ENCODE measurements around the gene ANKRD17. TPM values are rescaled to one million over a fixed set of nuclear protein-coding genes. Genes with fewer than 3 reads are reported as not detected.
"Not testable (repeated sequence)": the region's sequence is repeated elsewhere in the genome, so short reads cannot be mapped to it uniquely, and the experiment has no call there.

ANKRD17 gene
- polyA plus RNA-seq, 2 donors, result 9.6 to 14.8 TPM

DNA sequence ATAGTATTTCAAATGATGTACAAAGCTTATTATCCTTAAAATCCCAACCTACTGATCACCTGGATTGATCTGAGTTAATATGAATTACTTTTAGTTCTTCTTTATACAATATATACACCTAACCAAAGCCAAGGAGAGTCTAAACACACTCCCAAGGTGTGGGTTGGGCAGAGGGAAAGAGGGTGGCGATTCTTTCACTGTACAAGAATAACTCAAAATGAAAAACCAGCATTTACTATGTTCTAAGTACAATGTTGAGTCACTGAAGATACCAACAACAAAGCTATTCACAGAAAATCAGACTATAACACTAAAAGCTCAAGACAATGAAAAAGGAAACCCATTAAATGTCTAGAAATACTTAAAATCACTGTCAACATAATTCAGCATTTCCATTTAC lies 46.6 kb downstream of the ANKRD17 start:
- no peaks in the 10 kb centered on the region for H3K9me3 ChIP-seq (ENCODE audit: control insufficient read depth in 2 of 2, insufficient read depth in 1 of 2, low read depth in 1 of 2, low read length in 1 of 2)
- no peaks in the 10 kb centered on the region for H3K36me3 ChIP-seq (ENCODE audit: control insufficient read depth in 2 of 2, insufficient read depth in 2 of 2, low read length in 1 of 2)
- no peaks in the 10 kb centered on the region for H3K4me1 ChIP-seq (ENCODE audit: control insufficient read depth in 2 of 2, insufficient read depth in 2 of 2, low read length in 1 of 2)
- 79 to 86% methylated on average over 1 of the region's 1 CpG for WGBS, 2 donors
- H3K4me3 ChIP-seq (ENCODE audit: low read depth in 1 of 2, low read length in 2 of 2), result no peak overlapping the region
- H3K27ac ChIP-seq (ENCODE audit: low read depth in 2 of 2, low read length in 1 of 2), result no peak overlapping the region
- H3K27me3 ChIP-seq (ENCODE audit: control insufficient read depth in 1 of 2, insufficient read depth in 2 of 2, low read length in 2 of 2), result no peaks in the 10 kb centered on the region

GRCh38 chr4:73208376-73208775 lies 50.2 kb downstream of the ANKRD17 start:
- H3K36me3 ChIP-seq (ENCODE audit: control insufficient read depth in 2 of 2, insufficient read depth in 2 of 2, low read length in 1 of 2), result no peaks in the 10 kb centered on the region
- H3K9me3 ChIP-seq (ENCODE audit: control insufficient read depth in 2 of 2, insufficient read depth in 1 of 2, low read depth in 1 of 2, low read length in 1 of 2), result no peaks in the 10 kb centered on the region
- no peaks in the 10 kb centered on the region for H3K27me3 ChIP-seq (ENCODE audit: control insufficient read depth in 1 of 2, insufficient read depth in 2 of 2, low read length in 2 of 2)
- no peaks in the 10 kb centered on the region for H3K4me1 ChIP-seq (ENCODE audit: control insufficient read depth in 2 of 2, insufficient read depth in 2 of 2, low read length in 1 of 2)
- no peak overlapping the region for H3K27ac ChIP-seq (ENCODE audit: low read depth in 2 of 2, low read length in 1 of 2)
- H3K4me3 ChIP-seq (ENCODE audit: low read depth in 1 of 2, low read length in 2 of 2), result no peak overlapping the region

DNA sequence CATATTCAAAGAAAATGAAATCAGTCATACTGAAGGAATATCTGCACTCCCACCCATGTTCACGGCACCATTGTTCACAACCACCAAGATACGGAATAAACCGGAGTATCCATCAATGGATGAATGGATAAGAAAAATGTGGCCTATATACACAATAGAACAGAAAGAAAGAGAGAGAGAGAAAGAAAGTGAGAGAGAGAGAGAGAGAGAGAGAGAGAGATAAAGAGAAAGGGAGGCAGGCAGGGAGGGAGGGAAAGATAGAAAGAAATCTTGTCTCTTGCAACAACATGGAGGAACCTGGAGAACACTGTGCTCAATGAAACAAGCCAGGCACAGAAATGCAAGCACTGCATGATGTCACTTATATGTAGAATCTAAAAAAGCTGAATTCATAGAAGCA lies 52.4 kb downstream of the ANKRD17 start:
- Histone ChIP-seq H3K4me3 (ENCODE audit: low read depth in 1 of 2, low read length in 2 of 2) (no peak overlapping the region), H3K9me3 (ENCODE audit: control insufficient read depth in 2 of 2, insufficient read depth in 1 of 2, low read depth in 1 of 2, low read length in 1 of 2) (no peaks in the 10 kb centered on the region), H3K36me3 (ENCODE audit: control insufficient read depth in 2 of 2, insufficient read depth in 2 of 2, low read length in 1 of 2) (no peaks in the 10 kb centered on the region), H3K4me1 (ENCODE audit: control insufficient read depth in 2 of 2, insufficient read depth in 2 of 2, low read length in 1 of 2) (no peaks in the 10 kb centered on the region), H3K27ac (ENCODE audit: low read depth in 2 of 2, low read length in 1 of 2) (no peak overlapping the region), H3K27me3 (ENCODE audit: control insufficient read depth in 1 of 2, insufficient read depth in 2 of 2, low read length in 2 of 2) (no peaks in the 10 kb centered on the region)
- WGBS, 2 donors, result 98 to 100% methylated on average over 3 of the region's 3 CpGs

GRCh38 chr4:73205482-73205881 lies 53.1 kb downstream of the ANKRD17 start:
- Histone ChIP-seq H3K36me3 (ENCODE audit: control insufficient read depth in 2 of 2, insufficient read depth in 2 of 2, low read length in 1 of 2) (no peaks in the 10 kb centered on the region), H3K27ac (ENCODE audit: low read depth in 2 of 2, low read length in 1 of 2) (no peak overlapping the region), H3K9me3 (ENCODE audit: control insufficient read depth in 2 of 2, insufficient read depth in 1 of 2, low read depth in 1 of 2, low read length in 1 of 2) (no peaks in the 10 kb centered on the region), H3K4me3 (ENCODE audit: low read depth in 1 of 2, low read length in 2 of 2) (no peak overlapping the region), H3K27me3 (ENCODE audit: control insufficient read depth in 1 of 2, insufficient read depth in 2 of 2, low read length in 2 of 2) (no peaks in the 10 kb centered on the region), H3K4me1 (ENCODE audit: control insufficient read depth in 2 of 2, insufficient read depth in 2 of 2, low read length in 1 of 2) (no peaks in the 10 kb centered on the region)

- not testable (repeated sequence) for H3K27me3 ChIP-seq (ENCODE audit: control insufficient read depth in 1 of 2, insufficient read depth in 2 of 2, low read length in 2 of 2); H3K36me3 ChIP-seq (ENCODE audit: control insufficient read depth in 2 of 2, insufficient read depth in 2 of 2, low read length in 1 of 2); H3K4me1 ChIP-seq (ENCODE audit: control insufficient read depth in 2 of 2, insufficient read depth in 2 of 2, low read length in 1 of 2); H3K27ac ChIP-seq (ENCODE audit: low read depth in 2 of 2, low read length in 1 of 2); H3K9me3 ChIP-seq (ENCODE audit: control insufficient read depth in 2 of 2, insufficient read depth in 1 of 2, low read depth in 1 of 2, low read length in 1 of 2); H3K4me3 ChIP-seq (ENCODE audit: low read depth in 1 of 2, low read length in 2 of 2)
- WGBS, 2 donors, result 94 to 99% methylated on average over 18 of the region's 18 CpGs
Observed at GRCh38 chr4:73203976-73204375, 54.6 kb downstream of the ANKRD17 start.

- Histone ChIP-seq H3K4me3 (ENCODE audit: low read depth in 1 of 2, low read length in 2 of 2) (no peak overlapping the region), H3K4me1 (ENCODE audit: control insufficient read depth in 2 of 2, insufficient read depth in 2 of 2, low read length in 1 of 2) (no peaks in the 10 kb centered on the region), H3K9me3 (ENCODE audit: control insufficient read depth in 2 of 2, insufficient read depth in 1 of 2, low read depth in 1 of 2, low read length in 1 of 2) (no peaks in the 10 kb centered on the region), H3K27ac (ENCODE audit: low read depth in 2 of 2, low read length in 1 of 2) (no peak overlapping the region), H3K27me3 (ENCODE audit: control insufficient read depth in 1 of 2, insufficient read depth in 2 of 2, low read length in 2 of 2) (no peaks in the 10 kb centered on the region), H3K36me3 (ENCODE audit: control insufficient read depth in 2 of 2, insufficient read depth in 2 of 2, low read length in 1 of 2) (no peaks in the 10 kb centered on the region)
- WGBS, 2 donors, result 95 to 97% methylated on average over 1 of the region's 1 CpG
Observed at GRCh38 chr4:73197220-73197619, 61.4 kb downstream of the ANKRD17 start.

GRCh38 chr4:73194064-73194463 lies 64.5 kb downstream of the ANKRD17 start:
- Histone ChIP-seq H3K36me3 (ENCODE audit: control insufficient read depth in 2 of 2, insufficient read depth in 2 of 2, low read length in 1 of 2) (no peaks in the 10 kb centered on the region), H3K27ac (ENCODE audit: low read depth in 2 of 2, low read length in 1 of 2) (no peak overlapping the region), H3K4me1 (ENCODE audit: control insufficient read depth in 2 of 2, insufficient read depth in 2 of 2, low read length in 1 of 2) (no peaks in the 10 kb centered on the region), H3K9me3 (ENCODE audit: control insufficient read depth in 2 of 2, insufficient read depth in 1 of 2, low read depth in 1 of 2, low read length in 1 of 2) (no peaks in the 10 kb centered on the region), H3K4me3 (ENCODE audit: low read depth in 1 of 2, low read length in 2 of 2) (no peak overlapping the region), H3K27me3 (ENCODE audit: control insufficient read depth in 1 of 2, insufficient read depth in 2 of 2, low read length in 2 of 2) (no peaks in the 10 kb centered on the region)
- WGBS, 2 donors, result 67 to 73% methylated on average over 2 of the region's 2 CpGs

GRCh38 chr4:73193659-73194058 lies 64.9 kb downstream of the ANKRD17 start:
- no peaks in the 10 kb centered on the region for H3K9me3 ChIP-seq (ENCODE audit: control insufficient read depth in 2 of 2, insufficient read depth in 1 of 2, low read depth in 1 of 2, low read length in 1 of 2)
- H3K27me3 ChIP-seq (ENCODE audit: control insufficient read depth in 1 of 2, insufficient read depth in 2 of 2, low read length in 2 of 2), result no peaks in the 10 kb centered on the region
- no peaks in the 10 kb centered on the region for H3K36me3 ChIP-seq (ENCODE audit: control insufficient read depth in 2 of 2, insufficient read depth in 2 of 2, low read length in 1 of 2)
- no peak overlapping the region for H3K27ac ChIP-seq (ENCODE audit: low read depth in 2 of 2, low read length in 1 of 2)
- WGBS, 2 donors, result 89% methylated on average over 4 of the region's 4 CpGs
- H3K4me1 ChIP-seq (ENCODE audit: control insufficient read depth in 2 of 2, insufficient read depth in 2 of 2, low read length in 1 of 2), result no peaks in the 10 kb centered on the region
- no peak overlapping the region for H3K4me3 ChIP-seq (ENCODE audit: low read depth in 1 of 2, low read length in 2 of 2)

DNA sequence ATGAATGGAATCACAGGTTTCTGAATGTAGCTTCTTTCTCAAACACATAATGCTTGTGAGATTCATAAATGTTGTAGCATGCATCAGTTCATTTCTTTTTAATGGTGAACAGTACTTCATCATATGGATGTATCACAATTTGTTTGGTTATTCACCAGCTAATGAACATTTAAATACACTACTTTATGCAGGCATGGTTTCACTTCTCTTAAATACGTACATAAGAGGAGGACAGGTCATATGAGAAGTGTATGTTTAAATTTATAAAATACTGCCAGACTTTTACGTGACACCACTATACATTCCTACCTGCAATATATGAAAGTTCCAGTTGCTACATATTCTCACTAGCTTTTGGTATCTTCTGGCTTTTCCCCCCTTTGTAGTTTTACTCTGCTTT lies 65.4 kb downstream of the ANKRD17 start:
- H3K27me3 ChIP-seq (ENCODE audit: control insufficient read depth in 1 of 2, insufficient read depth in 2 of 2, low read length in 2 of 2), result no peaks in the 10 kb centered on the region
- H3K9me3 ChIP-seq (ENCODE audit: control insufficient read depth in 2 of 2, insufficient read depth in 1 of 2, low read depth in 1 of 2, low read length in 1 of 2), result no peaks in the 10 kb centered on the region
- 83 to 87% methylated on average over 2 of the region's 2 CpGs for WGBS, 2 donors
- no peak overlapping the region for H3K4me3 ChIP-seq (ENCODE audit: low read depth in 1 of 2, low read length in 2 of 2)
- H3K27ac ChIP-seq (ENCODE audit: low read depth in 2 of 2, low read length in 1 of 2), result no peak overlapping the region
- no peaks in the 10 kb centered on the region for H3K4me1 ChIP-seq (ENCODE audit: control insufficient read depth in 2 of 2, insufficient read depth in 2 of 2, low read length in 1 of 2)
- H3K36me3 ChIP-seq (ENCODE audit: control insufficient read depth in 2 of 2, insufficient read depth in 2 of 2, low read length in 1 of 2), result no peaks in the 10 kb centered on the region

- no peaks in the 10 kb centered on the region for H3K27me3 ChIP-seq (ENCODE audit: control insufficient read depth in 1 of 2, insufficient read depth in 2 of 2, low read length in 2 of 2)
- 92 to 93% methylated on average over 9 of the region's 9 CpGs for WGBS, 2 donors
- no peaks in the 10 kb centered on the region for H3K9me3 ChIP-seq (ENCODE audit: control insufficient read depth in 2 of 2, insufficient read depth in 1 of 2, low read depth in 1 of 2, low read length in 1 of 2)
- H3K4me1 ChIP-seq (ENCODE audit: control insufficient read depth in 2 of 2, insufficient read depth in 2 of 2, low read length in 1 of 2), result no peaks in the 10 kb centered on the region
- H3K36me3 ChIP-seq (ENCODE audit: control insufficient read depth in 2 of 2, insufficient read depth in 2 of 2, low read length in 1 of 2), result no peaks in the 10 kb centered on the region
- no peak overlapping the region for H3K27ac ChIP-seq (ENCODE audit: low read depth in 2 of 2, low read length in 1 of 2)
- no peak overlapping the region for H3K4me3 ChIP-seq (ENCODE audit: low read depth in 1 of 2, low read length in 2 of 2)
Observed at GRCh38 chr4:73189274-73189810, 69.3 kb downstream of the ANKRD17 start.

Data from esophagus (tissue), 2 donors.